ENCODE measurements around the gene TREML1. TPM values are rescaled to one million over a fixed set of nuclear protein-coding genes. Genes with fewer than 3 reads are reported as not detected.

TREML1 gene
- total and polyA plus RNA-seq, 2 donors (not counting 1 experiment from before 2014, with no cell fraction given): 0.07 TPM; not detected in 1

- intact Hi-C loops (cut with micrococcal nuclease): no loop called here
- WGBS (ENCODE audit: insufficient coverage): no CpG with 5 or more reads among the region's 2 CpGs
- H3K27me3 ChIP-seq (replicated peaks in 1 of 4; ENCODE audit: control extremely low read depth in 1 of 4, control insufficient read depth in 3 of 4, insufficient read depth in 4 of 4, low read length in 3 of 4): no peaks in the 10 kb centered on the region
- no peaks in the 10 kb centered on the region for H3K9me3 ChIP-seq (ENCODE audit: control extremely low read depth in 1 of 3, control insufficient read depth in 2 of 3, insufficient read depth in 1 of 3, low read length in 2 of 3)
- H3K9me3 Mint-ChIP-seq (ENCODE audit: insufficient read depth): no peaks in the 10 kb centered on the region
- H3K27ac Mint-ChIP-seq: no peak overlapping the region
- H3K4me3 Mint-ChIP-seq: no peak overlapping the region
- H3K27ac ChIP-seq (ENCODE audit: low read length in 2 of 2): no peak overlapping the region
- H3K79me2 ChIP-seq (ENCODE audit: control insufficient read depth, insufficient read depth, low read length): no peaks in the 10 kb centered on the region
- no peak overlapping the region for H3K4me2 ChIP-seq (replicated peaks; ENCODE audit: low read depth, low read length, poor library complexity, severe bottlenecking)
- H3K4me1 Mint-ChIP-seq: peaks cover 21% of the 10 kb centered on the region
- ChIA-PET CTCF (interaction anchor here (0.5 to 1.6 kb wide), 3 partner anchors 8 to 190 kb away, joined by 3 to 5 read pairs (median 3); no protein-coding TSS in a partner anchor), POLR2A (no interaction called here)
- no peak overlapping the region for H2AFZ ChIP-seq (ENCODE audit: insufficient read depth, low read depth, low read length, poor library complexity, severe bottlenecking)
- DNase-seq (no peak), ATAC-seq (ENCODE audit: low read depth) (no peak)
- peaks cover 5% of the 10 kb centered on the region for H3K27me3 Mint-ChIP-seq
- no peak overlapping the region for H3K4me3 ChIP-seq (ENCODE audit: control extremely low read depth in 1 of 5, extremely low read depth in 1 of 5, insufficient read depth in 1 of 5, low read depth in 2 of 5, low read length in 4 of 5)
- peaks cover 8 to 11% of the 10 kb centered on the region in 2 donors for H3K4me1 ChIP-seq (ENCODE audit: control insufficient read depth in 2 of 2, insufficient read depth in 2 of 2, low read length in 2 of 2)
- TF ChIP-seq, protein P1, sequence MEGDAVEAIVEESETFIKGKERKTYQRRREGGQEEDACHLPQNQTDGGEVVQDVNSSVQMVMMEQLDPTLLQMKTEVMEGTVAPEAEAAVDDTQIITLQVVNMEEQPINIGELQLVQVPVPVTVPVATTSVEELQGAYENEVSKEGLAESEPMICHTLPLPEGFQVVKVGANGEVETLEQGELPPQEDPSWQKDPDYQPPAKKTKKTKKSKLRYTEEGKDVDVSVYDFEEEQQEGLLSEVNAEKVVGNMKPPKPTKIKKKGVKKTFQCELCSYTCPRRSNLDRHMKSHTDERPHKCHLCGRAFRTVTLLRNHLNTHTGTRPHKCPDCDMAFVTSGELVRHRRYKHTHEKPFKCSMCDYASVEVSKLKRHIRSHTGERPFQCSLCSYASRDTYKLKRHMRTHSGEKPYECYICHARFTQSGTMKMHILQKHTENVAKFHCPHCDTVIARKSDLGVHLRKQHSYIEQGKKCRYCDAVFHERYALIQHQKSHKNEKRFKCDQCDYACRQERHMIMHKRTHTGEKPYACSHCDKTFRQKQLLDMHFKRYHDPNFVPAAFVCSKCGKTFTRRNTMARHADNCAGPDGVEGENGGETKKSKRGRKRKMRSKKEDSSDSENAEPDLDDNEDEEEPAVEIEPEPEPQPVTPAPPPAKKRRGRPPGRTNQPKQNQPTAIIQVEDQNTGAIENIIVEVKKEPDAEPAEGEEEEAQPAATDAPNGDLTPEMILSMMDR (IDR thresholded peaks at IDR 0.05): no peak
- no peak for TF ChIP-seq EZH2 (IDR thresholded peaks at IDR 0.05; ENCODE audit: borderline replicate concordance, insufficient read depth, low read depth, low read length, poor library complexity, severe bottlenecking)
- no peaks in the 10 kb centered on the region for H4K20me1 ChIP-seq (ENCODE audit: control insufficient read depth, insufficient read depth, low read length, poor library complexity, severe bottlenecking)
- H3K9ac ChIP-seq (ENCODE audit: low read length): no peak overlapping the region
- no peaks in the 10 kb centered on the region for H3K36me3 ChIP-seq (replicated peaks in 1 of 2; ENCODE audit: control extremely low read depth in 1 of 2, control insufficient read depth in 1 of 2, extremely low read depth in 1 of 2, insufficient read depth in 2 of 2, low read length in 1 of 2)
These were observed 23.5 kb upstream of the TREML1 start for GRCh38 chr6:41177695-41178094.

- ChIA-PET POLR2A (no interaction called here), CTCF (interaction anchor here (0.5 to 1.6 kb wide), 3 partner anchors 9 to 190 kb away, joined by 3 to 5 read pairs (median 3); no protein-coding TSS in a partner anchor)
- no peak overlapping the region for H2AFZ ChIP-seq (ENCODE audit: insufficient read depth, low read depth, low read length, poor library complexity, severe bottlenecking)
These were observed 23.1 kb upstream of the TREML1 start for GRCh38 chr6:41177287-41177686.

More at GRCh38 chr6:41177287-41177686, 23.1 kb upstream of the TREML1 start:
- TF ChIP-seq, protein P1 (IDR thresholded peaks at IDR 0.05): no peak
- TF ChIP-seq EZH2 (IDR thresholded peaks at IDR 0.05; ENCODE audit: borderline replicate concordance, insufficient read depth, low read depth, low read length, poor library complexity, severe bottlenecking): no peak
- intact Hi-C loops (cut with micrococcal nuclease): no loop called here
- H3K4me3 ChIP-seq (ENCODE audit: control extremely low read depth in 1 of 5, extremely low read depth in 1 of 5, insufficient read depth in 1 of 5, low read depth in 2 of 5, low read length in 4 of 5): no peak overlapping the region
- Mint-ChIP-seq H3K4me1 (peaks cover 17% of the 10 kb centered on the region), H3K9me3 (ENCODE audit: insufficient read depth) (no peaks in the 10 kb centered on the region), H3K27ac (no peak overlapping the region), H3K27me3 (peaks cover 5% of the 10 kb centered on the region), H3K4me3 (no peak overlapping the region)
- no peaks in the 10 kb centered on the region for H3K36me3 ChIP-seq (replicated peaks in 1 of 2; ENCODE audit: control extremely low read depth in 1 of 2, control insufficient read depth in 1 of 2, extremely low read depth in 1 of 2, insufficient read depth in 2 of 2, low read length in 1 of 2)
- peaks cover 4 to 7% of the 10 kb centered on the region in 2 donors for H3K4me1 ChIP-seq (ENCODE audit: control insufficient read depth in 2 of 2, insufficient read depth in 2 of 2, low read length in 2 of 2)
- H3K27me3 ChIP-seq (replicated peaks in 1 of 4; ENCODE audit: control extremely low read depth in 1 of 4, control insufficient read depth in 3 of 4, insufficient read depth in 4 of 4, low read length in 3 of 4): no peaks in the 10 kb centered on the region
- no peaks in the 10 kb centered on the region for H3K9me3 ChIP-seq (ENCODE audit: control extremely low read depth in 1 of 3, control insufficient read depth in 2 of 3, insufficient read depth in 1 of 3, low read length in 2 of 3)
- no peaks in the 10 kb centered on the region for H3K79me2 ChIP-seq (ENCODE audit: control insufficient read depth, insufficient read depth, low read length)
- DNase-seq (no peak), ATAC-seq (ENCODE audit: low read depth) (no peak)
- no peaks in the 10 kb centered on the region for H4K20me1 ChIP-seq (ENCODE audit: control insufficient read depth, insufficient read depth, low read length, poor library complexity, severe bottlenecking)
- no peak overlapping the region for H3K27ac ChIP-seq (ENCODE audit: low read length in 2 of 2)
- H3K9ac ChIP-seq (ENCODE audit: low read length): no peak overlapping the region
- H3K4me2 ChIP-seq (replicated peaks; ENCODE audit: low read depth, low read length, poor library complexity, severe bottlenecking): no peak overlapping the region
- WGBS (ENCODE audit: insufficient coverage): 85% methylated on average over 2 of the region's 3 CpGs

All from B cell (primary cell).